Osteoblast (primary cell): ENCODE results near the gene VTI1B. TPM values are rescaled to one million over a fixed set of nuclear protein-coding genes. Genes with fewer than 3 reads are reported as not detected.
"Not testable (repeated sequence)": the region's sequence is repeated elsewhere in the genome, so short reads cannot be mapped to it uniquely, and the experiment has no call there.

Experiments
- DNase-seq: peaks from one replicate; pipeline ENCODE4 v3.0.0; 2011; ENCODE audit warnings: low spot score, mixed read lengths; ENCODE audit not compliant: insufficient read length; ENCODE audit errors: missing footprints
- H2AFZ ChIP-seq: 2 replicates; pipeline ENCODE4 v1.6.0; 2011; ENCODE audit warnings: mild to moderate bottlenecking, low read length
- H3K27ac ChIP-seq: 2 replicates; pipeline ENCODE4 v1.5.1; 2011; ENCODE audit warnings: mild to moderate bottlenecking, low read depth, low read length, moderate library complexity
- H3K27me3 ChIP-seq: 2 replicates; pipeline ENCODE4 v1.6.0; 2012; ENCODE audit warnings: mild to moderate bottlenecking, control low read depth, inconsistent platforms, low read length, moderate library complexity; ENCODE audit not compliant: insufficient read depth
- H3K36me3 ChIP-seq: 2 replicates; pipeline ENCODE4 v1.5.1; 2011; ENCODE audit warnings: mild to moderate bottlenecking, low read length, control low read depth, moderate library complexity; ENCODE audit not compliant: insufficient read depth
- H3K4me1 ChIP-seq: 2 replicates; pipeline ENCODE4 v1.5.1; 2011; ENCODE audit warnings: mild to moderate bottlenecking, low read length, control low read depth, moderate library complexity; ENCODE audit not compliant: insufficient read depth
- H3K4me2 ChIP-seq: 2 replicates; pipeline ENCODE4 v1.6.0; 2011; ENCODE audit warnings: mild to moderate bottlenecking, low read length; ENCODE audit not compliant: insufficient read depth
- H3K4me3 ChIP-seq: fragments of 200-600 bp; sonication (generic); 3 replicates; pipeline ENCODE4 v1.5.1; 2012; ENCODE audit warnings: mild to moderate bottlenecking, low read length, inconsistent platforms; ENCODE audit not compliant: insufficient read depth
- H3K79me2 ChIP-seq: 2 replicates; pipeline ENCODE4 v1.6.0; 2012; ENCODE audit warnings: mild to moderate bottlenecking, low read length, control low read depth, inconsistent platforms; ENCODE audit not compliant: insufficient read depth
- H3K9me3 ChIP-seq: 2 replicates; pipeline ENCODE4 v1.5.1; 2011; ENCODE audit warnings: low read depth, low read length, control low read depth
- H4K20me1 ChIP-seq: 2 replicates; pipeline ENCODE4 v1.6.0; 2012; ENCODE audit warnings: mild to moderate bottlenecking, low read length, control low read depth; ENCODE audit not compliant: insufficient read depth
- total RNA-seq: library from RNA; depleted of rRNA; stranded (reverse); fragments of >200 nt; gene quantifications from 2 replicates; pipeline ENCODE4 v1.2.3, GENCODE V29; 2012
- TF ChIP-seq, protein P1 (sequence below): IDR thresholded peaks from 2 replicates; pipeline ENCODE4 v1.5.1; 2011; ENCODE audit warnings: mild to moderate bottlenecking, low read depth, low read length, moderate library complexity; ENCODE audit errors: extremely low read depth

The VTI1B gene
- total RNA-seq, 1 donor = 64.1 TPM

DNA sequence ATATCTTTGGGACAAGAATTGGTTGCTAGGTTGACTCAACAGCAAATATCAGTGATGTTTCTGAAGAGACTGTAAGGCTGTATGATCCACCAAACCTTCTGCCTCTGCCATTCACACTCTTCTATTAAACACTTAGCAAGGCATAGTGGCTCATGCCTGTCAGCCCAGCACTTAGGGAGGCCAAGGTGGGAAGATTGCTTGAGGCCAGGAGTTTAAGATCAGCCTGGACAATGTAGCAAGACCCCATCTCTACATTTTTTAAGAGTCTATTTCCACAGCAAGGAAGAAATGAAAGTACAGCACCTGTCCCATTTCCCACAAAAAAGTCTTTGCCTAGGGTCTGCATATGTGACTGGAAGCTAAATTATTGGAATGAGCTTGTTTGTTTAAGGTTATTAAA is 46.9 kb downstream of the VTI1B start:
- H3K79me2 ChIP-seq = no peaks in the 10 kb centered on the region
- no peak overlapping the region for H3K4me2 ChIP-seq
- no peak overlapping the region for H2AFZ ChIP-seq
- H3K27ac ChIP-seq = no peak overlapping the region
- H3K4me3 ChIP-seq = no peak overlapping the region
- H3K9me3 ChIP-seq = no peaks in the 10 kb centered on the region
- no peaks in the 10 kb centered on the region for H3K36me3 ChIP-seq
- H3K4me1 ChIP-seq = peaks cover 8% of the 10 kb centered on the region
- H4K20me1 ChIP-seq = no peaks in the 10 kb centered on the region
- DNase-seq = no peak
- TF ChIP-seq, protein P1, sequence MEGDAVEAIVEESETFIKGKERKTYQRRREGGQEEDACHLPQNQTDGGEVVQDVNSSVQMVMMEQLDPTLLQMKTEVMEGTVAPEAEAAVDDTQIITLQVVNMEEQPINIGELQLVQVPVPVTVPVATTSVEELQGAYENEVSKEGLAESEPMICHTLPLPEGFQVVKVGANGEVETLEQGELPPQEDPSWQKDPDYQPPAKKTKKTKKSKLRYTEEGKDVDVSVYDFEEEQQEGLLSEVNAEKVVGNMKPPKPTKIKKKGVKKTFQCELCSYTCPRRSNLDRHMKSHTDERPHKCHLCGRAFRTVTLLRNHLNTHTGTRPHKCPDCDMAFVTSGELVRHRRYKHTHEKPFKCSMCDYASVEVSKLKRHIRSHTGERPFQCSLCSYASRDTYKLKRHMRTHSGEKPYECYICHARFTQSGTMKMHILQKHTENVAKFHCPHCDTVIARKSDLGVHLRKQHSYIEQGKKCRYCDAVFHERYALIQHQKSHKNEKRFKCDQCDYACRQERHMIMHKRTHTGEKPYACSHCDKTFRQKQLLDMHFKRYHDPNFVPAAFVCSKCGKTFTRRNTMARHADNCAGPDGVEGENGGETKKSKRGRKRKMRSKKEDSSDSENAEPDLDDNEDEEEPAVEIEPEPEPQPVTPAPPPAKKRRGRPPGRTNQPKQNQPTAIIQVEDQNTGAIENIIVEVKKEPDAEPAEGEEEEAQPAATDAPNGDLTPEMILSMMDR = no peak
- no peaks in the 10 kb centered on the region for H3K27me3 ChIP-seq

DNA sequence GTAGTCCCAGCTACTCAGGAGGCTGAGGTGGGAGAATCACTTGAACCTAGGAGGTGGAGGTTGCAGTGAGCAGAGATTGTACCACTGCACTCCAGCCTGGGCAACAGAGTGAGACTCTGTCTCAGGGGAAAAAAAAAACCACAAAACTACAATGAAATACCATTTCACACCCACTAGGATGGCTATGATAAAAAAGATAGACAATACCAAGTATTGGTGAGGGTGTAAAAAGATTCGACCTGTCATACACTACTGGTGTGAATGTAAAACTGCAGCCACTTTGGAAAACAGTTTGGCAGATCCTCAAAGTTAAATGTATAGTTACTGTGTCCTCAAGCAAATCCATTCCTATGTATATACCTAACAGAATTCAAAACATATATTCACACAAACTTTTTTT is 48.3 kb downstream of the VTI1B start:
- not testable (repeated sequence) for H3K27ac ChIP-seq, H3K27me3 ChIP-seq, H3K4me2 ChIP-seq, H4K20me1 ChIP-seq, H3K9me3 ChIP-seq, H3K4me3 ChIP-seq, H3K79me2 ChIP-seq, H2AFZ ChIP-seq, DNase-seq, H3K36me3 ChIP-seq
- peaks cover 10% of the 10 kb centered on the region for H3K4me1 ChIP-seq

DNA sequence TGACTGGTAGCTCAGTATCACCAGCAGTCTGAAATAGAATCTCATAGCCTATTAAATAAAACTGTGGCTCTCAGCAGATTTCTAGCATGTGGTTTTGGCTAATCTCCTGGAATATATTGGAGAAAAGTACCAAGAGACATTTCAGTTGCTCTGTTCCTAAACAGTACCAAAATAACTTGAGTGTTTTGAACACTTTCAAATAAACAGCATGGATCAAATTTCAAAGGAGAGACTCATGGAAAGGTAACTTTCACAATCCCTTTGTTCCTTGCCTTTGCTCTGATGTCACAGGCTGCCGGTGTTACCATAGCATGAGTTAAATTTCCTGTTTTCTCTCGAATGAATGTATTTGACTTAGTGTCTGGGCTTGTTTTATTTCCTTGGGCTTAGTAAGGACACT is 51.3 kb downstream of the VTI1B start:
- Histone ChIP-seq H3K79me2 (no peaks in the 10 kb centered on the region), H3K27ac (peak overlapping the region; percentile 61), H3K4me2 (peak overlapping the region; percentile 51), H4K20me1 (no peaks in the 10 kb centered on the region), H3K4me1 (peaks cover 21% of the 10 kb centered on the region), H3K36me3 (no peaks in the 10 kb centered on the region), H3K9me3 (no peaks in the 10 kb centered on the region), H3K27me3 (no peaks in the 10 kb centered on the region), H2AFZ (peak overlapping the region; percentile 70), H3K4me3 (no peak overlapping the region)
- TF ChIP-seq, protein P1 = no peak
- peak; percentile 34 for DNase-seq

DNA sequence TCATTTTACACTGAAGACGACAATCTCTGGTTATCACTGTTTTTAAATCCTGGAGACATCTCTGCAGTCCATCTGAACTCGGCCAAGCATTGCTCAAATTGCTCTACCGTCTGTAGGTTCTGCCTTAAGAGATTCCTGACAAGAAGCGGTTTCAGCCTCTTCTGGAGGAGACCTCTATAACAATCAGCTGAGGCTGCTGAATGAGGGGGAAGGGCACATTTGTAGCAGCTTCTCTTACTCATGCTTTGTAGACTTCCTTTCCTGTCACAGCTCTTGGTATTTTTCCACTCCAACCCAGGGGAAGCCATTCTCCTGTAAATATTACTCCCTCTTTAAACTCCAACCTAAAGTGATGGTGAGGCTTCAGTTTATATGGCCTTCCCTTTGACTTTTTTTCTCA is 51.8 kb downstream of the VTI1B start:
- Histone ChIP-seq H3K4me3 (no peak overlapping the region), H3K36me3 (no peaks in the 10 kb centered on the region), H3K27me3 (no peaks in the 10 kb centered on the region), H4K20me1 (no peaks in the 10 kb centered on the region), H2AFZ (peak overlapping the region; percentile 70), H3K4me1 (peaks cover 21% of the 10 kb centered on the region), H3K4me2 (peak overlapping the region; percentile 51), H3K79me2 (no peaks in the 10 kb centered on the region), H3K9me3 (no peaks in the 10 kb centered on the region), H3K27ac (peak overlapping the region; percentile 61)
- DNase-seq = peak; percentile 92
- TF ChIP-seq, protein P1 = no peak
